Left renal cortex interstitium (tissue), 4 donors: Measurements from ENCODE around the gene PCDH9. TPM values are rescaled to one million over a fixed set of nuclear protein-coding genes. Genes with fewer than 3 reads are reported as not detected.

Experiments
- DNase-seq, 4 donors: peaks; one replicate each; pipeline ENCODE4 v3.0.0-alpha.2; 2013; ENCODE audit warnings: low read depth in 4 of 4, low spot score in 2 of 4, missing footprints in 1 of 4
- polyA plus RNA-seq, 4 donors: library from polyadenylated mRNA; unstranded; fragments of 120-200 nt; gene quantifications; one replicate each; pipeline ENCODE4 v1.2.1, GENCODE V29; 2013; ENCODE audit not compliant: insufficient read length in 4 of 4

The PCDH9 gene
- polyA plus RNA-seq, 4 donors, result 12.9 to 16.1 (median 13.7) TPM

DNA sequence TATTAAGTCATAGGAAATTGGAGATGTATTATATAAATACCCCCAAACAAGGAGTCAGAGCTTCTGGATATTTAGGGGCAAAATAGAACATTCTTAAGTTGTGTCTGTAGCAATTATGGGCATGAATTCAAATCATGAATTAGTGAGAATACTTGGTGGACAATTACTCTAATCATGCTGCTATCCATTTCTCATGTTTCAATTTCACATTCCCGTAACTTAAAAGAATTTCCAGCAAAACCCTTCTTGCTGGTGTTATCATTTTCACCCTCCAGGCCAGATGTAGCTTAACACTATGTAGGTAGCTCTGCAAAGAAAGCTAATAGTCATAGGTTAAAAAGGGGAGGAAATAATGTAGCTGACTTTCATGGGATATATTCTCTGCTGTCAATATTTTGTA lies 136.1 kb downstream of the PCDH9 start:
- no peak for DNase-seq

DNA sequence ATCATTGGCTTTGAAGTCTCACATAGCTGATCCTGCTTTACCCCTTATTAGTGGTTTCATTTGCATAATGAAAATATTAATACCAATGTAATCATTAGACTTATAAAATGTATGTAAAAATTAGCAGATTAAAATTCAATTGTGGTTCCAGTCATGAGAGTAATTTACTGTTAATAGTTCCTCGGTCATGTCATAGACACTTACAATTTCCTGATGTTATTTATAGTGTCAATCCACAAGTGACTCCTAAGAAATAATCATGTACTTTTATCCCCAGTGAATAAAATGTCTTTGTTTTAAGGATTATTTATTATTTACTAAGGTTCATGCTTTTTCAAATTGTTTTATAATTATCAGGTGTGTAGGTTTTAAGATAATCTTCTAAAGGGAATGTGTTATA lies 138.5 kb downstream of the PCDH9 start:
- no peak for DNase-seq

DNA sequence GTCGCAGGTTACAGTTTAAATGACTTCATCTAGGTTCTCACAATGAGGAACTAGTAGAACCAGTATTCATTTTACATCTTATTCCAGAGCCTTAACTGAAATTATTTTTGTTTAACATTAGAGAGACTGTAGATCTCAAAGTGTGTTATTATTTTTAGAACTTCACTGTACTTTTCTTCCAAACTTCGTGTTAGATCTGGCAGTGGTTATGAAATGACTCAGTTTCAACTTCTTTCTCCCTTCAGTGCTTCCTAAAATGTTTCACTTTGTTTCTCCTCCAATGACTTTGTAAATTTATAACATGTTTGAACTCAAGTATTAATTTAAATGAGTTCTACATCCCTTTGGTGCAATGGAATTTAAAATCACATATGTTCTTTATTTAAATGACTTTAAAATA lies 139.3 kb downstream of the PCDH9 start:
- DNase-seq, result no peak

DNA sequence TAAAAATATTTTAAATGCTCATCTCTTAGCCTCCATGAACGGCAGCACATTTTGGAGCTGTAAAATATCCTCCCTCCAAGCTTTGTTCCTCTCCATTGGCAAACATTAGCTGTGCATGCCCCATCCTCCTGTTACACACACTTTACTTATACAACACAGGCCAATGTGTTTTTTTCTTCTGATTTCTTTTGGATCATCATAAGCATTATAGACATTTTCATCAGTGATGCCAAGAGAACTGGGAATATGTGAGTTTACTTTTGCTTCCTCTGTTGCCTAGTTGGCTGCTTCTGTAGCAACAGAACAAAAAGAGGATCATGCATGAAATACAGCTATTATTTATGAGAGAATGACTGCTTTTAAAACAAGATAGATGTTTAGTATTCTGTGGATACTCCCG lies 142.6 kb downstream of the PCDH9 start:
- DNase-seq, result no peak

DNA sequence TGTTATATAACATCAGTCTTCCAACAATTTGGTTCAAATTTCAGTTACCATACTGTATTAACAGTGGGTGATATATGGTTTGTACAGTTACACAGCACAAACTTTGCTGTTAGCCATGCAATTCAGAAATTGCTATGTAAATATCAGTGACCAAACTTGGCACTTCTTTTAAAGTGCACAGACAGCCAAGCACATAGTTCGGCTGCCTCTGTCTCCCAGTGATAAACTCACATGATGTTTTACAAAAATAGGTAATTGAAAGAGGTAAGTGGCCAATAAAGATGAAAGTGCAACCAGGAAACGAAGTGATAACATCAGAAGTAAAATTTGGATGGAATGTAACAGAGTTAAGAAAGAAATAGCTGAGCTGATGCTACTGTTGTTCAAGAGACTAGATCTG lies 143.9 kb downstream of the PCDH9 start:
- DNase-seq, result no peak

DNA sequence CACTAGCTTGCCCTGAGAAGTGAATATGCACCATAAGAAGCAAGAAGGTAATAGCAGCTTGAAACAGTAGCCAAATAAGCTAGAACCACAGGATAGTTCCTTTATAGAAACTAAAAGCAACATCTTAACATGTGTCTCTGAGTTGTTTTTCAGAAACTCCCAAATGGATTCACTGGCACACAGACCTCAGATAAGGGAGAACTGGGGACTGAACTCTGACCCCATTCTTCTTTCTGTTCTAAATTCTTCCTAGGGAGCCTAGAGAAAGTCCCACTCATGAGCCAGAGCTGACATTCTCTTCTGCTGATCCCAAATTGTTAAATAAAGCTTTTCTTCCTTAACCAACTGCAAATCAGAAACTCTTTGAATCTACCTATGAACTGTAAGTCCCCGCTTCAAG lies 146.1 kb downstream of the PCDH9 start:
- DNase-seq, result no peak

DNA sequence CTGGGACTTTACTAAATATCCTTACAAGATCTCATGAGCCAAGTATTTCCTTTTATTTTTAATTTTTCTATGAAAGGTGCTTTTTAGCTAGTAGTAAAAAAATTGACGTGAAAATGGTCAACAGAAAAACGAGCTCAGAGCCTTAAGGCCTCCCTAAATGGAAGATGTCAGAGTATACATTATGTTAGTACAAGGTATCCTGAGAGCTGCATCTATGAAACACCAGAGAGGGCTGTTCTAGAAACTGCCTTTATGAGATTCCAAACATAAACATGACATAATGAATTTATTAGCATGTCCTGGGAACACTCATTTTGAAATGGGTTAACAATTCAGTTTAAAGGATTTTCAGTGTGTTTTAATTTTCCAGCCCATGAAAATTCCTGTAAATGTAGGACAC lies 146.6 kb downstream of the PCDH9 start:
- DNase-seq, result no peak

DNA sequence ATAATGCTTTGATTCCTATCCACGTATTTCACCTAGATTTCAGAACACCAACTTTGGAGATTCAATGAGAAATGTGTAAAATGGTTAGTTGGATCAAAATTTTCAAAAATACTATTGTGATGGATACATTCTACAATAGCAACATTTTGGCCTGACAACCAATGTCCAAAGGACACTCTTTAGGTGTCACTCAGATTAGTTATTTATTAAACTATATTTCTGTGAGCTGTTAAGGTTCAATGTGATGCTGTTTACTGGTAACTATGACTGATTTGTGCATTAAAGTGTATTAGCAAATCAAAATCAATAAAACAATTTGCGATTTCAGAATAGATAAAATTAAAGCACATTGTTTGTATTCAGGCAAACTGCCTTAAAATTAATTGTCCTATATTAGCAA lies 149.8 kb downstream of the PCDH9 start:
- no peak for DNase-seq

DNA sequence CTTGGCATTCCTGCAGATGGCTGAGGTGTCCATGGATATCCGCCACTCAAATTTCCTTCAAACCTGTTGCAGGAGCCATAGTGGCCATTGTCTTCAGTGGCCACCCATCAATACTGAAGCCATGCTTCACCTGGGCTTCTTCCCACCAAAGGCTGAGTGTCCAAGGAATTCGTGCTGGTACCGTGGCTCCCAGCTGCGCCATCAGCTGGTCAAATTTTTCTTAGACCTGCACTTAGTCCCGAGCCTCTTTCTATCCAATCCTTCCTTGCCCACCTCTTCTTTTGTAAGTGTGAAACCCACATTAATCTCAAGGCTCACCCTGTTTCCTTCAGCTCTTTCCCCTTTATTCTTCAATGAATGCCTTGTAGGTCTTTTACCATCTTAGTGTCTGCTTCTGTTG lies 152.1 kb downstream of the PCDH9 start:
- no peak for DNase-seq

DNA sequence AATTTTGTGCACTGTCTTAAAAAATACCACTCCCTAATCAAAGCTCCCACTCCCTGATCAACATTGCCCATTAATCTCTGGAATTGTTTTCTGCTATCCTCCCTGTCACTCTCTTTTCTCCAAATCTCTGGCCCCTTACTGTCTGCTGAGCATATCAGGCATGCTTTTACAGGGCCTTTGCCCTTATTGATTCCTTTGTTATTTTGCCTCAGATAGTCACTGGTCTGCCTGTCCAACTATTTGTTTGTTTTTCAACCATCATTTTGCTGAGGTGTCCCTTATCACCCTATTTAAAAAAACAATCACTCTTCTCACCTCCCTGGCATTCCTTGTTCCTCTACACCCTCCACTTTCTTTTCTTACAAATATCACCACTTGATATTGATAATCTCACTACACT lies 153.0 kb downstream of the PCDH9 start:
- DNase-seq, result no peak

DNA sequence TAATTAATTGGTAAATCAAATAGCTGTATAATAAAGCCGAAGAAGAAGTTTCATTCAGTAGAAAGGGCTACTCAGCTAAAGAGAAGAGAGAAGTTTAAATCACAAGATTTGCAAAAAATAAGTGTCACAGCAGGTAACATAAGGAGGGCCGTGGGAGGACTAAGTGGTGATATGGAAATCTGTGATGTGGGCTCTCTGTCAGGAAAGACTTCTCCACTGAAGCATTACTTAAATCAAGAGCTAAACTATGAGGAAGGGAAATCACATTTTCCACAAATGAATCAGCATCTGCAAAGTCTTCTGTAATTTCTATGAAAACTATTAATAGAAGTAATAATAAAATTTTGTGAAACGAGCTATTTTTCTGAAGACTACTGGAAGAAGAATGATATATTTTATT lies 153.8 kb downstream of the PCDH9 start:
- no peak for DNase-seq

DNA sequence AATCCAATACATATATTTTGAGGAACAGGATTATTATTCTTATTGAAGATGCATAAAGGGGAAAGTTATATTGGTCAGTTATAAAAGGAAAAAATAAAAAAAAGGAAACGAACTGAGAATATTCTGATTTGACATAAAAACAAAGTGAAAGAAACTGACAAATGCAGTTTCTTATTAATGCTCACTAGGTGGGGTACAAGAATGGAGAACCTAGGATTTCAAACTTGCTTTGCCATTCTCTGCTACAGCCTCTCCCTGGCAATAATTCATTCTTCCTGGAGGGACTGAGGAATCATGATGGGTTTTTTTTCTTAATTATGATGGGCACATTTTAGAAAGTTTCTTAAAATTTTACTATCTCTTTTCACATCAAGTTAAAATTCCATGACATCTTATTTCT lies 154.9 kb downstream of the PCDH9 start:
- DNase-seq, result no peak

DNA sequence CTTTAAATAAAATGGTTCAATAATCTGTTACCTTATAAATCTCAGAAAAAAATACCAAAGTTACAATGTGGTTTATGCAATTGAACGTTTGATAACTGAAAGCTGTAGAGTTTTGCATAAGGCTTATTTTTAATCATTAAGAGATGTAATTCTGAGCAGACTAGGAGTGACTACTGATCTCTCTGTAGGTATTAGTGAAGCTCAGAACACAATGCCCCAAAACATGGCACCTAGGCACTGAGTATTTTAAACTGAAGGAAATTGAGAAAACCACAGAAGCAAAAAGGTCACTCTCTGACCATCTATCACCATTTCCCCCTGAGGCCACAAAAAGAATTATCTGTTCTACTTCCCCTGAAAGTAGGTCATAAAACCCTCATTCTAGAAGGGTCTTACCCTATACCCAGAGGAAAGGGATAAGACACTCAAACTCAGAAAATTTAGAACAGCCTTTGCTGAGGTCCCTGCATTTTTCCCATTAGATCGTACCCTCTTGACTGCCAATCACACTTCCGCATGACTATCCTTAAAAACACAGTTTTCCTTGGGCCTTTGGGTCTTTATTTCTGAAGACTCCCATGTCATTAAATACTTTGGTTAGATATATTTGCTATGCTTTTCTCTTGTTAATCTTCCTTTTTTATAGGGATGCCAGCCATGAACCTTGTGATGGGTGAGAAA lies 158.1 kb downstream of the PCDH9 start:
- DNase-seq, result no peak

DNA sequence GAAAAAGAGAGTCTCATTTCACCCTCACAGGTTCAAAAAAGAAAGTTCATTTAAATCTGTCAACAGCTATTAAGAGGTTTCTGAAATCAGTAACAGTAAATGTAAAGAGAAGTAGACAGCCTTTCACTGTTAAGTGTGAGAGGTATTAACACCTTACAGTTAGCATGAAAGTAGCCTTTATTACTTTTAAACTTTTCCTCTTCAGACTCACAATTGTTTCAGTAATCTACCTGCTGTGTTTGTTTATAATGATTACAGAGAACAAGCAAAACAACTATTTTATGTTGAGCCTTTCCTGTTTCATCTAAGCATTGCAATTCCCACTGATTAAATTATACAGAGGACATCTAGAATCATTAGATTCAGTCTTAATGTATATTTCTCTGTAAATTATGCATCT lies 159.8 kb downstream of the PCDH9 start:
- DNase-seq, result no peak

DNA sequence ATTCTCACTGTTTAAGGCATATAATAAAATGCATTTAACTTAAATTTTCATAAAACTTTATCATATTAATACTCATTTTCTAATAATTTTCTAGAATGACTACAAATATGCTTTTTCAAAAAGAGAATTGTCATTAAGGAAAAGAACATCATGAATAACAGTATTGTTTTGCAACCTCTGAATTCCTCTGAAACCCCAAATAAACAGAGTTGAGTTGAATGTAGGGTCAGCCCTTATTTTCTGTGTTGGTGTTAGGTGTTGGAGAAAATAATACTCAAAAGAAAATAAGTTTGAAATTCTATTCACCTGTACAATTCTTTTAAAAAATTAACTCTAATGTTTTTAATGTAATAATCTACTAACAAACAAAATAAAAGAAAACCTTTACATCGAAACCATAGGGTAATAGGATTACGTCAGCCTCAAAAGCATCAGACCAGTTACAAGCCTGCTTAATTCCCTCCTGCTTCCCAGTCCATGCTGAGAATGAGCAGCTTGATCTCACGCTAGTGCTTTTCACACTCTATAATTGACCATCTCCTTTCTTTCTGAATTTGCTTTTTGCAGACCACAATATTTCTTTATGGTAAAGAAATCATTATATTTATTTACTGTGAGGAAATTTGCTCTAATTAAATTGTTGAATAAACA lies 160.9 kb downstream of the PCDH9 start:
- no peak for DNase-seq

DNA sequence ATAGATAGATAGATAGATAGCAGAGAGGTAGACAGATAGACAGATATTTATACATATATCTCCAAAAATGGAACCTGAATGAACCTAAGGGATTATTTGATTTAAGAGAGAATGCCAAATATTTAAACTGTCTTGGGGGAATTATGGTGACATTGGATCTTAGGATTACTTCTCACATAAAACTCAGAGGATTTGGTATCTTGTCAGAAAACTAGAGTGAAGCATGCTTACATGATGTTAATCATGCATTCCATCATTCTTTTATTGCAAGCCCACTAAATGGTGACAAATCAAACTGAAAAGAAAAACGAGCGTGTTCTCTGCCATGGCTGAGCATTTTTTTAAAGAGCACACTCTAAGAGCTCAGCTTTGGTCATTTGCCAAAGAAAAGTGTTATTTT lies 165.2 kb downstream of the PCDH9 start:
- DNase-seq, result no peak

DNA sequence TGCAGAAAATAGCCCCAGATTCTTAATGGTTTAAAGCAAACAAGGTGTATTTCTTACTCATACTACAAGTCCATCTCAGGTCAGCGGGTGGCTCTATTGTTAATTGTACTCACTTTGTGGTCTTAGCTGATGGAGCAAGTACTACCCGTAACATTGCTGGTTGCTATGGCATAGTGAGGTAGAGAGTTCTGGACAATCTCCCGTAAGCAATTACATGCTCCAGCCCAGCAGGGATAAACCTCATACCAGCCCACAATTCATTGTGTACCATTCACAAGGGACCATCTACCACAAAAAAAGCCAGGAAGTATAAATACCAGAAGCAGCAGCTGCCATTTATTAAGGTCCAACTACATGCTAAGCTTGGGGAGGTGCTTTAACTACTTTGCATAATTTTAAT lies 167.1 kb downstream of the PCDH9 start:
- DNase-seq, result no peak

DNA sequence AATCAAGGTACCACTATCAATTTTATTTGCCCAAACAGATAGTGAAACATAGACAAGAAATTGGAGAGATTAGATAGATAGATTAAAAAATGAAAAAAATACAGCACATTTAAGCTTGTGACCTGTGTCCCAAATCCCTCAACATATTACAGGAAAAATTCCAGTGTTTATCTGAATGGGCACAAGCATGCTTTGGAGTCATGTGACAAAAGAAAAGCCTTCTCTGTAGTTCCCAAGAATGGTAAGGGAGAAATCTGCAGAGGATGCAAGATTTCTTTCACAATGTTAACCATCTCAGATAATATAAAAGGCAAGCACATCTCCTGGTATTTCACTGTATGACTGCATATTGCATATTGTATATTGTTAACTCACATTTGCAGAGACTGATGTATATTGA lies 168.0 kb downstream of the PCDH9 start:
- no peak for DNase-seq

DNA sequence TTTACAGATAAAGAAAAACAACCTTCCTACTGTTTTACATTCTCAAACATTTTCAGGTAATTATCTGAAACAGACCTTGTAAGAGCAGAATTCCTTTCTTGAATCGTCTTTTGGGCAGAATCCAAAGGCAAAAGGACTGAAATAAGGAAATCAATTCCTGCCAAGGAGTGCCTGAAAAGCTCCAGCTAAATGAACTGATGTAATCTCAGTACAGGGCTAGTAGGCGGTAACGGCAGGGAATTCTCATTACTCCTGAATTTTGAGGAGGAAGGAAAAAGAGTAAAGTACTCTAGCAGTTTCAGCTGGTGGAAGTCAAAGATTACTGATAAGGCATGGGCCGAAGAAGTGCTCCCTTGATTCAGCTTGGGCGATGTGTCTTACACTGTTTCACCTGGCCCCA lies 168.4 kb downstream of the PCDH9 start:
- no peak for DNase-seq

DNA sequence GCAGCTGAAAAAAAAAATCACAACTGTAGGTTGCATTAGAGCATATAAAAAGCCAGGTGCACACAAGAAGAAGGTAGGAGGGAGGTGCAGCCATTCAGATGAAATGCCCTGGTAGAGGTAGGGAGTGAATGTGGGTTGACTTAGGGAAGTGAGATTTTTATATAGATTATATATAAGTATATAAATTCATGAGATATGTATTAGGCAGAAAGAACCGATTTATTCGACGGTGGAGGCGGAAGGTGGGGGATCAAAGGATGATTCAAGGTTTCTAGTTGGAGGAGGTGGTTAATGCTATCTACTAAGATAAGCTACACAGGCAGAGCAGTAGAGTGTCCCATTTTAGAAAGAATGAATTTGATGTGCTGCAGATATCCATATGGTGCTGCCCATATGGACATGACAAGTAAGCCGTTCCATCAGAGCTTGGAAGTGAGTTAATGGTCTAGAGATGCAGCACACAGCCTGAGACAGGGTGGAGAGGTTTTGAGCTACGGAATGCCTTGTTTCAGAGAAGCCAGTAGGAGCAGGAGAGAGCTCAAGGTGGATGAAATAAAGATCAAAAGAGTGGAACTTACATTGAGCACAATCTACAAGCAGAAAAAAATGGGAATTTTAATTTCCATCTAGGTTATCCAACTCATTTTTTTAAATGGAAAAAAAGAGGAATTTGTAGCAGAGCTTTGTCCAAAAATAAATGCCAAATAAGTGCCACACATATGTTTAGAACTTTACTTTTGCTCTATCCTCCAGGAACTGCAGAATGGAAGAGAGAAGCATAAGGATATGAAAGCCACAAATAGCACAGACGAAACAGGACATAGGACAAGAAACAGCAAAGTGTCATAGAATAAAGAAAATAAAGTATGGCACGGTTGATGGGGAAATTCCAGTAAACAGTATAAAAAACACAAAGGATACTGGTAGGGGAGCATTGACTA lies 177.3 kb downstream of the PCDH9 start:
- DNase-seq, result no peak

DNA sequence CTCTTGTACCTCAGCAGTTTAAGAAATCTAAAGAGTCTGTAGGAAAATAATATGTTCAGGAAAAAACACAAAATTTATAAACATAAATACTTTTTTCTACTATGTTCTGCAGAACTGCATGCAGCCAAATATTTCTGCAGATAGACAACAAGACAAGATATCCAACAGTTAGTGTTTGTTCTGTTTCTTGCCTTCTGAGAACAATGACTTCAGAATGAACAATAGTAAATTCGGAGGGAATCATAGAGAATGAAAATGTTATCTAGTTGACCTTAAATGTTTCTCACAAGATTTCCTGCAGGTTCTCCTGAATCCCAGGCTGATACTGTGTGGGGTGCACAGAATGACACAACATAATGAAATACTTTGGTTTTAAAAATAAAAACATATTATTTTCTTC lies 180.4 kb downstream of the PCDH9 start:
- no peak for DNase-seq

DNA sequence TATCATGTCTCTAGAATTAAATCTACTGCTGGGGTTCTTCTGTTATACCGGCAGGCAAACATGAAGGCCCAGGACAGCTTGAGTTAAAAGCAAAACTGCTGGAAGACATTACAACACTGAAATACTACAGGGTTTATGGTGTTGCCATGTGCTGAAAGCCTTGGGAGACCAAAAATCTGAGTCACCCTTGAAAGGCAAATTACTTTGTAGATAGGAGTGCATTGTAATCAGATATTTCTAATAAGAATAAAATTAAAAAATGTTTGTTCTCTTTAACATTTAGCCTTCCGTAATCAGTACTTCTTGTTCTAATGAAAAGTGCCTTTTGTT lies 181.3 kb downstream of the PCDH9 start:
- DNase-seq, result no peak
